WTC11 (cell line): ENCODE results near the gene RREB1.

Source experiments
- ESRRA ChIP-seq: sonication (generic); formaldehyde crosslinking; IDR thresholded peaks from 2 replicates; pipeline ENCODE4 v1.8.1; 2022; ENCODE audit warnings: mild to moderate bottlenecking, missing genetic modification reagents, borderline replicate concordance
- ETV6 ChIP-seq: sonication (generic); formaldehyde crosslinking; IDR thresholded peaks from 2 replicates; pipeline ENCODE4 v1.8.1; 2022; ENCODE audit warnings: mild to moderate bottlenecking, missing genetic modification reagents
- NR3C1 ChIP-seq: sonication (generic); formaldehyde crosslinking; conservative IDR thresholded peaks from 2 replicates; pipeline ENCODE4 v1.8.1; 2023; ENCODE audit warnings: low read depth, mild to moderate bottlenecking, missing genetic modification reagents
- TF ChIP-seq, protein P1 (sequence below): fragments of 200-600 bp; IDR thresholded peaks from 2 replicates; pipeline ENCODE4 v1.8.0; 2022; ENCODE audit warnings: antibody characterized with exemption
- TF ChIP-seq, protein P2 (sequence below): sonication (generic); formaldehyde crosslinking; IDR thresholded peaks from 2 replicates; pipeline ENCODE4 v1.8.1; 2022; ENCODE audit warnings: low read depth, mild to moderate bottlenecking, moderate library complexity, missing genetic modification reagents, borderline replicate concordance

DNA sequence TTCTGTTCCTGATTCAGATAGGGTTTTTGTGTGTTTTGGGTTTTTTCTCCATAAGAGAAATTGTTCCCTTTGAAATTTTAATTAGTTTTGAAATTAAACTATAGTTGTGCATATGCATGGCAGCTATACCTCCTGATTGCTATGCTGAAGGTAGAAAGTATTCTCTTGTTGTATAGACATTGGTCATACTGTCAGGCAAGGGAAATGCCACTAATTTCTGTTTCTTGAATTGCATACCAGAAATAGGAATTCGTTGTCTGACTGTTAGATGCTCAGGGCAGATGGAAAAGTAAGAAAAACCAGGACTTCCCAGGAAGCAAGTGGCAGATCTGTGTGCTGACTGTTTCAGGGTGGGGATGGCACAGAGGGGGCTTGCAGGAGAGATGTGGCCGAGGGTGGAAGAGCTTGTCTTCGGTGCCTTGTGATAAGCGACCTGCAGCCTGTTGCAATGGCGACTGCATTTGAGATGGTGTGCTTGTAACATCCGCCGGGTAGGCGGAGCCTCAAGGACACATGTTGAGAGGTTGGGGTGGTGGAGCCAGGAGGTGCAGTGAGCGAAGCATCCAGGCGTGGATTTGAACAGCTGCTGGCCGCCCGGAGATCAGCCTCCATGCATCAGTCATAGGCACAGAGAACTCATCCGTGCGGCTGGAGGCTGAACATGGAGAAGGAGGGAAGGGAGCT, 42.8 kb downstream of the RREB1 start:
- TF ChIP-seq ETV6 (CRISPR knock-in tag) (no peak), NR3C1 (no peak), ESRRA (CRISPR knock-in tag) (no peak)
- TF ChIP-seq, protein P1, sequence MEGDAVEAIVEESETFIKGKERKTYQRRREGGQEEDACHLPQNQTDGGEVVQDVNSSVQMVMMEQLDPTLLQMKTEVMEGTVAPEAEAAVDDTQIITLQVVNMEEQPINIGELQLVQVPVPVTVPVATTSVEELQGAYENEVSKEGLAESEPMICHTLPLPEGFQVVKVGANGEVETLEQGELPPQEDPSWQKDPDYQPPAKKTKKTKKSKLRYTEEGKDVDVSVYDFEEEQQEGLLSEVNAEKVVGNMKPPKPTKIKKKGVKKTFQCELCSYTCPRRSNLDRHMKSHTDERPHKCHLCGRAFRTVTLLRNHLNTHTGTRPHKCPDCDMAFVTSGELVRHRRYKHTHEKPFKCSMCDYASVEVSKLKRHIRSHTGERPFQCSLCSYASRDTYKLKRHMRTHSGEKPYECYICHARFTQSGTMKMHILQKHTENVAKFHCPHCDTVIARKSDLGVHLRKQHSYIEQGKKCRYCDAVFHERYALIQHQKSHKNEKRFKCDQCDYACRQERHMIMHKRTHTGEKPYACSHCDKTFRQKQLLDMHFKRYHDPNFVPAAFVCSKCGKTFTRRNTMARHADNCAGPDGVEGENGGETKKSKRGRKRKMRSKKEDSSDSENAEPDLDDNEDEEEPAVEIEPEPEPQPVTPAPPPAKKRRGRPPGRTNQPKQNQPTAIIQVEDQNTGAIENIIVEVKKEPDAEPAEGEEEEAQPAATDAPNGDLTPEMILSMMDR = no peak
- TF ChIP-seq, protein P2, sequence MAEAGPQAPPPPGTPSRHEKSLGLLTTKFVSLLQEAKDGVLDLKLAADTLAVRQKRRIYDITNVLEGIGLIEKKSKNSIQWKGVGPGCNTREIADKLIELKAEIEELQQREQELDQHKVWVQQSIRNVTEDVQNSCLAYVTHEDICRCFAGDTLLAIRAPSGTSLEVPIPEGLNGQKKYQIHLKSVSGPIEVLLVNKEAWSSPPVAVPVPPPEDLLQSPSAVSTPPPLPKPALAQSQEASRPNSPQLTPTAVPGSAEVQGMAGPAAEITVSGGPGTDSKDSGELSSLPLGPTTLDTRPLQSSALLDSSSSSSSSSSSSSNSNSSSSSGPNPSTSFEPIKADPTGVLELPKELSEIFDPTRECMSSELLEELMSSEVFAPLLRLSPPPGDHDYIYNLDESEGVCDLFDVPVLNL (CRISPR knock-in tag) = no peak
